Lower lobe of right lung (tissue), 2 donors: ENCODE data around the gene KRT20. TPM values are rescaled to one million over a fixed set of nuclear protein-coding genes. Genes with fewer than 3 reads are reported as not detected.

Source experiments
- ATAC-seq, 2 donors: fragments of 200-7000 bp; cut with Tn5 transposase; one replicate each; pipeline ENCODE4 v1.9.1; 2020 to 2022; ENCODE audit warnings: mild to moderate bottlenecking in 2 of 2, moderate library complexity in 2 of 2
- DNase-seq: peaks from one replicate; pipeline ENCODE4 v3.0.0-alpha.2; 2020
- H3K27ac ChIP-seq: fragments of 200-600 bp; one replicate; pipeline ENCODE4 v1.8.0; 2022
- H3K27me3 ChIP-seq: fragments of 200-600 bp; one replicate; pipeline ENCODE4 v1.8.0; 2022; ENCODE audit warnings: low read depth
- H3K36me3 ChIP-seq: fragments of 200-600 bp; one replicate; pipeline ENCODE4 v1.8.0; 2022; ENCODE audit warnings: mild to moderate bottlenecking
- H3K4me1 ChIP-seq: fragments of 200-600 bp; one replicate; pipeline ENCODE4 v1.8.0; 2022
- H3K4me3 ChIP-seq: fragments of 200-600 bp; one replicate; pipeline ENCODE4 v1.8.0; 2022; ENCODE audit warnings: mild to moderate bottlenecking
- H3K9me3 ChIP-seq: fragments of 200-600 bp; one replicate; pipeline ENCODE4 v1.8.0; 2022
- intact Hi-C: fragments of 100-400 bp; cut with DNase I; formaldehyde crosslinking; loops from one replicate; pipeline ENCODE4 v1.11.0; 2022
- total RNA-seq: library from RNA; stranded (reverse); fragmentation: NEBNext Ultra II Directional; extraction: Animal tissue kit (Norgen Biotek cat#: 25700); gene quantifications from one replicate; pipeline ENCODE4 v1.2.1, GENCODE V29; 2021
- TF ChIP-seq, protein P1 (sequence below): fragments of 200-600 bp; IDR thresholded peaks from one replicate; pipeline ENCODE4 v1.8.0; 2022; ENCODE audit warnings: antibody characterized with exemption, mild to moderate bottlenecking
- donor health status: DM: no; HTN: yes; CAD: no; lungs with severe emphysema.

The KRT20 gene
- total RNA-seq, 1 donor from 2014 or later: not detected

DNA sequence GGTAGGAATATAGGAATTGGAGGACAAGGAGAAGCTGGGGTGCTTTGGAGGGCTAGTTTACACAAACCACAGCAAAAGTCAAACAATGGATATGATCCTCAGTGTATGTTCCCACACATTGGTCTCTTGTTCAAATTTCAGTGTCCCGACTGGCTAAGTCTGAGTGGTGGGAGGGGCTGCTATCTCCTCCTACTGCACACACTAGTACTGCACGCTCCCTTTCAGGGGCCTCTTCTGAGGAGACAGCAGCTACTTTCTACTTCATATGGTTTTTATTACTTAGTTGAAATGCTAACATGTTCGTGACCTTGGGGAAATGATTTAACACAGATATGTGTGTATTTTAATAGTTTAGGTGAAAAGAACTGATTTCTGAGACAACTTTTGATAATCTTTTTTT is 43.8 kb downstream of the KRT20 start:
- H3K4me1 ChIP-seq: no peaks in the 10 kb centered on the region
- DNase-seq (no peak), ATAC-seq (no peak)
- H3K9me3 ChIP-seq: no peaks in the 10 kb centered on the region
- H3K36me3 ChIP-seq: no peaks in the 10 kb centered on the region
- H3K4me3 ChIP-seq: no peak overlapping the region
- H3K27me3 ChIP-seq: no peaks in the 10 kb centered on the region
- TF ChIP-seq, protein P1, sequence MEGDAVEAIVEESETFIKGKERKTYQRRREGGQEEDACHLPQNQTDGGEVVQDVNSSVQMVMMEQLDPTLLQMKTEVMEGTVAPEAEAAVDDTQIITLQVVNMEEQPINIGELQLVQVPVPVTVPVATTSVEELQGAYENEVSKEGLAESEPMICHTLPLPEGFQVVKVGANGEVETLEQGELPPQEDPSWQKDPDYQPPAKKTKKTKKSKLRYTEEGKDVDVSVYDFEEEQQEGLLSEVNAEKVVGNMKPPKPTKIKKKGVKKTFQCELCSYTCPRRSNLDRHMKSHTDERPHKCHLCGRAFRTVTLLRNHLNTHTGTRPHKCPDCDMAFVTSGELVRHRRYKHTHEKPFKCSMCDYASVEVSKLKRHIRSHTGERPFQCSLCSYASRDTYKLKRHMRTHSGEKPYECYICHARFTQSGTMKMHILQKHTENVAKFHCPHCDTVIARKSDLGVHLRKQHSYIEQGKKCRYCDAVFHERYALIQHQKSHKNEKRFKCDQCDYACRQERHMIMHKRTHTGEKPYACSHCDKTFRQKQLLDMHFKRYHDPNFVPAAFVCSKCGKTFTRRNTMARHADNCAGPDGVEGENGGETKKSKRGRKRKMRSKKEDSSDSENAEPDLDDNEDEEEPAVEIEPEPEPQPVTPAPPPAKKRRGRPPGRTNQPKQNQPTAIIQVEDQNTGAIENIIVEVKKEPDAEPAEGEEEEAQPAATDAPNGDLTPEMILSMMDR: no peak
- intact Hi-C loops: no loop called here
- H3K27ac ChIP-seq: no peak overlapping the region

DNA sequence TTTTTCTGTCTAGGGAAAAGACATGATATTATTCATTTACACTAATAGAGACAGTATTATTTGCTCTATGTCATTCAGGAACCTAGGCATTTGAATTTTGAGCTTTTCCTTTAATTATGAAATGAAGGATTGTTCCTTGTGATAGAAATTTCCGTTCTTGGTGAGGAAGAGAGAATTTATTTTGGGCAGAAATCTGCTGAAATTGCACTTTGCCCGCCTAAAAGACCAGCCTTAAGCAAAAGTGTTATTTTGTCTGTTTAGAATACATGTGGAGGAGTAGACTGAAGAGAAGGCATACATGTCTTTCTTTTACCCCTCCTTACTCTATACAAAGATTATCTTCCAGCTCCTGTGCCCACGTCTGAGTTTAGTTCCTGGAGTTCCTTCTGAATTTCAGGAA is 45.8 kb downstream of the KRT20 start:
- peaks cover 10% of the 10 kb centered on the region for H3K36me3 ChIP-seq
- no peak for ATAC-seq
- no peak overlapping the region for H3K4me3 ChIP-seq
- no peaks in the 10 kb centered on the region for H3K4me1 ChIP-seq
- TF ChIP-seq, protein P1: no peak
- H3K9me3 ChIP-seq: no peaks in the 10 kb centered on the region
- intact Hi-C loops: no loop called here
- H3K27ac ChIP-seq: no peak overlapping the region
- no peaks in the 10 kb centered on the region for H3K27me3 ChIP-seq
- DNase-seq: no peak

DNA sequence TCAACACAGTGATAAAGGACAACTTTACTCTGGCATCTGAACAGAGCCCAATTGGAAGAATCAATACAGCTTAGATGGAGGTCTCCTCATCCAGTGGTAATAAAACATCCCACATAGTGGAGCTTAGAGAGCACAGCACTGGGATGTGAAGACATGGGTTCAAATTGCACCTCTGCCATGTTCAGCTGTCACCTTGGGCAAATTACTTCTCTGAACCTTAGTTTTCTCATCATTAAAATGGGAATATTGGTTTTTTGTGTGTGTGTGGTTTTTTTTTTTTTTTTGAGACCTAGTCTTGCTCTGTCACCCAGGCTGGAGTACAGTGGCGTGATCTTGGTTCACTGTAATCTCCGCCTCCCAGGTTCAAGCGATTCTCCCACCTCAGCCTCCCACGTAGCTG is 49.0 kb downstream of the KRT20 start:
- TF ChIP-seq, protein P1: no peak
- Histone ChIP-seq H3K4me1 (no peaks in the 10 kb centered on the region), H3K4me3 (no peak overlapping the region), H3K9me3 (no peaks in the 10 kb centered on the region), H3K27ac (no peak overlapping the region), H3K36me3 (peaks cover 11% of the 10 kb centered on the region), H3K27me3 (no peaks in the 10 kb centered on the region)
- intact Hi-C loops: no loop called here
- DNase-seq (no peak), ATAC-seq (no peak)

DNA sequence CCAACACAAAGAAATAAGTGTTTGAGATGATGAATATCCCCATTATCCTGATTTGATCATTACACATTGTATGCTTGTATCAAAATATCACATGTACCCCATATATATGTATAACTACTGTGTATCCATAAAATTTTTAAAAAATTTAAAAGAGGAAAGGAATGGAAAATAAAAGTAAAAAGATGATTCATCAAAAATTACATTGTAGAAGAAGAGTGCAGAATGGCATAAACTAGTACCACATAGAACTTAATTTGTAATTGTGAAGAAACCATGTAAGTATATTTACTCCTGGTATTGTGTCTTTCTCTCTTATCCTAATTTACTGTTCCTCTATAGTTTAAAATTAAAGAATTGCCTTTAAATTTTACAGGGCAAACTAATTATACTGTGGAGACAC is 51.2 kb downstream of the KRT20 start:
- no peak overlapping the region for H3K27ac ChIP-seq
- no peak overlapping the region for H3K4me3 ChIP-seq
- intact Hi-C loops: no loop called here
- no peak for DNase-seq
- peaks cover 11% of the 10 kb centered on the region for H3K36me3 ChIP-seq
- H3K27me3 ChIP-seq: no peaks in the 10 kb centered on the region
- no peaks in the 10 kb centered on the region for H3K9me3 ChIP-seq
- no peak for ATAC-seq
- TF ChIP-seq, protein P1: no peak
- no peaks in the 10 kb centered on the region for H3K4me1 ChIP-seq

DNA sequence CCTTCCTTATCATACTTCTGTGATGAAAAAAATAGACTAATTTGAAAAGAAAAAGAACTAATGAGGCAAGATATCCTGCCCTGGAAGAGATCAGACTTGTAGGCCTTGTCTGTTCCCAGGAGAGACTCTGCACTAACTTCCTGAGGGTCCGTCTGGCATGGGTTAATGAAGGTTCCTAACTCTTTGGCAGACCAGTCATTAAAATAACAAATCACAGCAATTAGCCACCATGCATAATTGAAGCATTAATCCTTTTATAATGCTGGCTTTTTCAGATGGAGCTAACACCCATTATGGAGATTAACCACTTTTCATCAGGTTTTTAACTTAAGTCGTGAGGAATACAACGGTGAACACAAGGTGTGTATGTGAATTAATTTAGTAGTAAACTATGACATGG is 52.2 kb downstream of the KRT20 start:
- no peak overlapping the region for H3K27ac ChIP-seq
- no peaks in the 10 kb centered on the region for H3K27me3 ChIP-seq
- intact Hi-C loops: no loop called here
- H3K36me3 ChIP-seq: peaks cover 11% of the 10 kb centered on the region
- ATAC-seq (no peak), DNase-seq (no peak)
- H3K9me3 ChIP-seq: no peaks in the 10 kb centered on the region
- TF ChIP-seq, protein P1: no peak
- no peaks in the 10 kb centered on the region for H3K4me1 ChIP-seq
- H3K4me3 ChIP-seq: no peak overlapping the region
